OCI-LY1 (cell line): ENCODE data around the gene USP24.

Experiments
- H2AFZ ChIP-seq: fragments of 200-600 bp; sonication (generic), shearing (Covaris generic); 2 replicates; pipeline ENCODE4 v1.6.0; 2014; ENCODE audit warnings: antibody characterized with exemption, mild to moderate bottlenecking, low read length
- H3F3A ChIP-seq: fragments of 200-600 bp; sonication (generic), shearing (Covaris generic); 2 replicates; pipeline ENCODE4 v1.6.0; 2014; ENCODE audit warnings: mild to moderate bottlenecking, antibody characterized with exemption, low read length, moderate library complexity; ENCODE audit not compliant: insufficient read depth
- H3K27ac ChIP-seq: fragments of 200-600 bp; sonication (generic); 2 replicates; pipeline ENCODE4 v1.5.1; 2014; ENCODE audit warnings: low read length, mixed run types, mild to moderate bottlenecking, low read depth; ENCODE audit not compliant: poor library complexity, severe bottlenecking
- H3K27me3 ChIP-seq: fragments of 200-600 bp; sonication (generic); 2 replicates; pipeline ENCODE4 v1.6.0; 2014; ENCODE audit warnings: antibody characterized with exemption, mild to moderate bottlenecking, low read length, moderate library complexity; ENCODE audit not compliant: insufficient read depth
- H3K36me3 ChIP-seq: fragments of 200-600 bp; sonication (generic); 2 replicates; pipeline ENCODE4 v1.6.1; 2014; ENCODE audit warnings: mild to moderate bottlenecking, antibody characterized with exemption, low read length, moderate library complexity, mixed read lengths; ENCODE audit not compliant: insufficient read depth
- H3K4me1 ChIP-seq: fragments of 200-600 bp; sonication (generic); 2 replicates; pipeline ENCODE4 v1.5.1; 2014; ENCODE audit warnings: mild to moderate bottlenecking, low read length, moderate library complexity; ENCODE audit not compliant: insufficient read depth, severe bottlenecking
- H3K4me2 ChIP-seq: fragments of 200-600 bp; sonication (generic), shearing (Covaris generic); 2 replicates; pipeline ENCODE4 v1.6.1; 2014; ENCODE audit warnings: low read length
- H3K4me3 ChIP-seq: fragments of 200-600 bp; sonication (generic); 2 replicates; pipeline ENCODE4 v1.5.1; 2014; ENCODE audit warnings: low read length, low read depth, mild to moderate bottlenecking, mixed read lengths; ENCODE audit not compliant: poor library complexity, severe bottlenecking
- H3K79me2 ChIP-seq: fragments of 200-600 bp; shearing (Covaris generic); 2 replicates; pipeline ENCODE4 v1.6.1; 2016; ENCODE audit warnings: mixed run types, low read length, mixed read lengths; ENCODE audit not compliant: insufficient read depth
- H3K9ac ChIP-seq: fragments of 200-600 bp; sonication (generic), shearing (Covaris generic); 2 replicates; pipeline ENCODE4 v1.6.1; 2014; ENCODE audit warnings: mild to moderate bottlenecking, low read length, mixed read lengths
- H3K9me2 ChIP-seq: fragments of 200-600 bp; sonication (generic), shearing (Covaris generic); 2 replicates; pipeline ENCODE4 v1.6.1; 2014; ENCODE audit warnings: low read depth, mild to moderate bottlenecking, low read length, mixed read lengths
- H3K9me3 ChIP-seq: fragments of 200-600 bp; shearing (Covaris generic); 2 replicates; pipeline ENCODE4 v1.6.1; 2014; ENCODE audit warnings: low read length, mixed read lengths
- H4K20me1 ChIP-seq: fragments of 200-600 bp; sonication (generic), shearing (Covaris generic); 2 replicates; pipeline ENCODE4 v1.6.0; 2016; ENCODE audit warnings: mild to moderate bottlenecking, low read length; ENCODE audit not compliant: insufficient read depth
- CTCF ChIP-seq: fragments of 200-600 bp; sonication (generic), shearing (Covaris generic); IDR thresholded peaks from 2 replicates; pipeline ENCODE4 v1.5.1; 2017; ENCODE audit warnings: mild to moderate bottlenecking, antibody characterized with exemption, low read length, moderate library complexity, mixed read lengths
- EZH2 ChIP-seq: fragments of 200-600 bp; sonication (generic), shearing (Covaris generic); IDR thresholded peaks from 2 replicates; pipeline ENCODE4 v1.8.0; 2017; ENCODE audit warnings: borderline replicate concordance, mixed run types, mild to moderate bottlenecking, antibody characterized with exemption, low read length, moderate library complexity, mixed read lengths

USP24 gene

GRCh38 chr1:55138823-55139222 is 76.3 kb downstream of the USP24 start:
- no peaks in the 10 kb centered on the region for H3K4me1 ChIP-seq
- no peaks in the 10 kb centered on the region for H3F3A ChIP-seq
- H3K27ac ChIP-seq = no peak overlapping the region
- no peak overlapping the region for H3K9ac ChIP-seq
- H3K9me2 ChIP-seq = no peaks in the 10 kb centered on the region
- H3K9me3 ChIP-seq = no peaks in the 10 kb centered on the region
- no peaks in the 10 kb centered on the region for H4K20me1 ChIP-seq
- H3K79me2 ChIP-seq = no peaks in the 10 kb centered on the region
- no peak overlapping the region for H2AFZ ChIP-seq
- TF ChIP-seq EZH2 (no peak), CTCF (no peak)
- H3K36me3 ChIP-seq = peaks cover 79% of the 10 kb centered on the region
- no peak overlapping the region for H3K4me3 ChIP-seq
- H3K4me2 ChIP-seq = no peak overlapping the region
- H3K27me3 ChIP-seq = no peaks in the 10 kb centered on the region

GRCh38 chr1:55134152-55134808 is 80.9 kb downstream of the USP24 start:
- TF ChIP-seq CTCF (no peak), EZH2 (no peak)
- H2AFZ ChIP-seq = no peak overlapping the region
- H3K36me3 ChIP-seq = peaks cover 90% of the 10 kb centered on the region

GRCh38 chr1:55131801-55132200 is 83.4 kb downstream of the USP24 start:
- Histone ChIP-seq H3K27me3 (no peaks in the 10 kb centered on the region), H3K36me3 (peaks cover 83% of the 10 kb centered on the region), H4K20me1 (no peaks in the 10 kb centered on the region), H3K4me2 (no peak overlapping the region), H3K79me2 (no peaks in the 10 kb centered on the region), H3F3A (no peaks in the 10 kb centered on the region), H3K27ac (no peak overlapping the region), H3K9me3 (no peaks in the 10 kb centered on the region), H3K9me2 (no peaks in the 10 kb centered on the region), H3K4me1 (no peaks in the 10 kb centered on the region), H3K4me3 (no peak overlapping the region), H2AFZ (no peak overlapping the region), H3K9ac (no peak overlapping the region)
- no peak for TF ChIP-seq CTCF
- no peak for TF ChIP-seq EZH2

More at GRCh38 chr1:55134152-55134808, 80.9 kb downstream of the USP24 start:
- Histone ChIP-seq H3K4me3 (no peak overlapping the region), H3K4me1 (no peaks in the 10 kb centered on the region), H3K27ac (no peak overlapping the region), H4K20me1 (no peaks in the 10 kb centered on the region), H3K9ac (no peak overlapping the region), H3F3A (no peaks in the 10 kb centered on the region), H3K9me3 (no peaks in the 10 kb centered on the region), H3K79me2 (no peaks in the 10 kb centered on the region), H3K4me2 (no peak overlapping the region), H3K9me2 (no peaks in the 10 kb centered on the region), H3K27me3 (no peaks in the 10 kb centered on the region)
